A549 (cell line): ENCODE measurements around the gene TMEM139. TPM values are rescaled to one million over a fixed set of nuclear protein-coding genes. Genes with fewer than 3 reads are reported as not detected.

Experiments used
- ATAC-seq, 2 experiments: fragments of 200-7000 bp in 1 of 2; fragments of >200 bp in 1 of 2; cut with Nextera tagmentation in 1 of 2; cut with Tn5 transposase in 1 of 2; 3 replicates each; pipeline versions ENCODE4 v1.8.0 to v1.9.1; 2018 to 2020; ENCODE audit warnings: mild to moderate bottlenecking in 1 of 2, moderate library complexity in 1 of 2
- CTCF ChIA-PET: fragments of 300-600 bp; sonication (Branson Sonifier 250); formaldehyde crosslinking; extraction: SDS; loops from one replicate; lab custom pipeline; 2021; ENCODE audit warnings: antibody characterized with exemption, inconsistent platforms; lab: Yijun Ruan, JAX
- POLR2A ChIA-PET: fragments of 350-600 bp; formaldehyde crosslinking; extraction: SDS; loops from one replicate; lab custom pipeline; 2021; ENCODE audit warnings: antibody characterized with exemption, inconsistent platforms; lab: Yijun Ruan, JAX
- DNase-seq, 2 experiments: peaks; one replicate each; pipeline versions ENCODE4 v3.0.0 to v3.0.0-alpha.2; 2011 to 2016; ENCODE audit warnings: low read depth in 1 of 2, low spot score in 1 of 2
- FAIRE-seq: peaks from 2 replicates; lab custom pipeline; 2011; peaks lifted over from hg19 to GRCh38; lab: Jason Lieb, UNC
- H3K27ac ChIP-seq, 2 experiments: fragments of >200 bp; sonication (Bioruptor Twin); formaldehyde crosslinking; 3 replicates each; pipeline ENCODE4 v1.5.1; 2016 to 2017
- H3K4me1 ChIP-seq: fragments of >200 bp; sonication (Bioruptor Twin); formaldehyde crosslinking; 3 replicates; pipeline ENCODE4 v1.6.1; 2016
- H3K4me2 ChIP-seq: fragments of >200 bp; sonication (Bioruptor Twin); formaldehyde crosslinking; 3 replicates; pipeline ENCODE4 v1.6.1; 2016
- H3K4me3 ChIP-seq: fragments of >200 bp; sonication (Bioruptor Twin); formaldehyde crosslinking; 3 replicates; pipeline ENCODE4 v1.5.1; 2016
- H3K9me3 ChIP-seq: fragments of >200 bp; sonication (Bioruptor Twin); formaldehyde crosslinking; 3 replicates; pipeline ENCODE4 v1.6.1; 2016
- BHLHE40 ChIP-seq: IDR thresholded peaks from 2 replicates; pipeline ENCODE4 v1.6.1; 2012; ENCODE audit warnings: low read depth, low read length, inconsistent platforms
- CBX8 ChIP-seq: fragments of 200-600 bp; sonication (generic); IDR thresholded peaks from 2 replicates; pipeline ENCODE4 v1.6.1; 2016
- CHD2 ChIP-seq: fragments of 150-350 bp; IDR thresholded peaks from 2 replicates; pipeline ENCODE4 v1.6.1; 2014; ENCODE audit warnings: low read length; ENCODE audit not compliant: partially characterized antibody
- EHF ChIP-seq: fragments of 250-450 bp; sonication (Bioruptor Pico); IDR thresholded peaks from 2 replicates; pipeline ENCODE4 v1.5.0; 2020; ENCODE audit warnings: mild to moderate bottlenecking
- EP300 ChIP-seq, 2 experiments: fragments of >200 bp; sonication (Bioruptor Twin); formaldehyde crosslinking; IDR thresholded peaks; 2 replicates in 1 of 2; 3 replicates in 1 of 2; pipeline ENCODE4 v1.6.1; 2016 to 2017
- ESRRA ChIP-seq: fragments of 150-350 bp; IDR thresholded peaks from 2 replicates; pipeline ENCODE4 v1.6.1; 2014; ENCODE audit warnings: mild to moderate bottlenecking, low read length, borderline replicate concordance
- FOSL2 ChIP-seq, 2 experiments: fragments of 450-650 bp in 1 of 2; fragments of >200 bp in 1 of 2; sonication (Bioruptor Twin) in 1 of 2; formaldehyde crosslinking; IDR thresholded peaks; 2 replicates each; pipeline versions ENCODE4 v1.5.0 to v1.6.1; 2016 to 2020; ENCODE audit warnings: mild to moderate bottlenecking in 1 of 2, moderate library complexity in 1 of 2
- GATA3 ChIP-seq: IDR thresholded peaks from 2 replicates; pipeline ENCODE4 v1.6.1; 2012; ENCODE audit warnings: borderline replicate concordance
- HOXB13 ChIP-seq: fragments of 250-450 bp; sonication (Bioruptor Pico); IDR thresholded peaks from 2 replicates; pipeline ENCODE4 v1.5.0; 2020; ENCODE audit warnings: low read depth, mild to moderate bottlenecking, moderate library complexity
- JUN ChIP-seq, 2 experiments: fragments of >200 bp; sonication (Bioruptor Twin); formaldehyde crosslinking; IDR thresholded peaks; 2 replicates in 1 of 2; 3 replicates in 1 of 2; pipeline ENCODE4 v1.6.1; 2016 to 2017
- KDM1A ChIP-seq: fragments of 200-600 bp; sonication (generic); IDR thresholded peaks from 2 replicates; pipeline ENCODE4 v1.6.1; 2016; ENCODE audit warnings: low read depth, mild to moderate bottlenecking
- MAZ ChIP-seq: fragments of 150-350 bp; IDR thresholded peaks from 2 replicates; pipeline ENCODE4 v1.6.1; 2014; ENCODE audit warnings: antibody characterized with exemption, low read depth, low read length, borderline replicate concordance
- NFE2L2 ChIP-seq: fragments of 150-350 bp; conservative IDR thresholded peaks from 2 replicates; pipeline ENCODE4 v1.6.1; 2014; ENCODE audit warnings: low read length
- NPAS2 ChIP-seq: fragments of 250-450 bp; sonication (Bioruptor Pico); IDR thresholded peaks from 2 replicates; pipeline ENCODE4 v1.8.0; 2022; ENCODE audit warnings: mild to moderate bottlenecking, moderate library complexity, borderline replicate concordance
- NR3C1 ChIP-seq: fragments of >200 bp; sonication (Bioruptor Twin); formaldehyde crosslinking; IDR thresholded peaks from 3 replicates; pipeline ENCODE4 v1.6.1; 2017
- POLR2AphosphoS2 ChIP-seq: conservative IDR thresholded peaks from 2 replicates; pipeline ENCODE4 v1.6.1; 2012; ENCODE audit warnings: low read length, improper control_type of control experiment, inconsistent platforms
- RFX5 ChIP-seq: fragments of 450-650 bp; IDR thresholded peaks from 2 replicates; pipeline ENCODE4 v1.7.1; 2014; ENCODE audit warnings: antibody characterized with exemption, mild to moderate bottlenecking, moderate library complexity
- RNF2 ChIP-seq: fragments of 200-600 bp; sonication (generic); IDR thresholded peaks from 2 replicates; pipeline ENCODE4 v1.6.1; 2016; ENCODE audit warnings: low read depth, mild to moderate bottlenecking, antibody characterized with exemption, moderate library complexity, borderline replicate concordance
- ZFP36 ChIP-seq: fragments of 450-650 bp; IDR thresholded peaks from 2 replicates; pipeline ENCODE4 v1.6.1; 2014; ENCODE audit warnings: borderline replicate concordance; ENCODE audit not compliant: partially characterized antibody
- ZNF302 ChIP-seq: fragments of 250-450 bp; sonication (Bioruptor Pico); IDR thresholded peaks from 2 replicates; pipeline ENCODE4 v1.9.0; 2021; ENCODE audit warnings: inconsistent platforms, mild to moderate bottlenecking, moderate library complexity
- WGBS: methylation state at CpG from one replicate; pipeline ENCODE4 v1.1.6; 2017; ENCODE audit errors: missing lambda C conversion rate; 5-methylcytosine and 5-hydroxymethylcytosine counted together
- polyA plus RNA-seq, 4 experiments: library from polyadenylated mRNA; depleted of rRNA in 3 of 4; stranded (reverse); fragments of >200 nt; fragmentation: RNase III in 1 of 4; extraction: RNeasy Plus Mini Kit Qiagen cat#74134 plus additional on column Dnase treatment in 1 of 4; gene quantifications; 2 replicates in 3 of 4; 3 replicates in 1 of 4; pipeline ENCODE4 v1.2.3, GENCODE V29; 2011 to 2017
- TF ChIP-seq, protein P1 (sequence below): IDR thresholded peaks from 2 replicates; pipeline ENCODE4 v1.6.1; 2012
- TF ChIP-seq, protein P2 (sequence below): fragments of 150-350 bp; IDR thresholded peaks from 2 replicates; pipeline ENCODE4 v1.6.1; 2014; ENCODE audit warnings: low read depth, mild to moderate bottlenecking, low read length
- TF ChIP-seq, protein P3 (sequence below): fragments of >200 bp; sonication (Bioruptor Twin); formaldehyde crosslinking; IDR thresholded peaks from 3 replicates; pipeline ENCODE4 v1.6.1; 2016
- TF ChIP-seq, protein P4 (sequence below): fragments of 200-600 bp; sonication (generic); IDR thresholded peaks from 2 replicates; pipeline ENCODE4 v1.6.1; 2016; ENCODE audit warnings: antibody characterized with exemption, mild to moderate bottlenecking, moderate library complexity

The TMEM139 gene
- polyA plus RNA-seq, 2 of the 4 experiments (the other 2 are of a cell fraction) = 0.37 to 0.65 TPM

DNA sequence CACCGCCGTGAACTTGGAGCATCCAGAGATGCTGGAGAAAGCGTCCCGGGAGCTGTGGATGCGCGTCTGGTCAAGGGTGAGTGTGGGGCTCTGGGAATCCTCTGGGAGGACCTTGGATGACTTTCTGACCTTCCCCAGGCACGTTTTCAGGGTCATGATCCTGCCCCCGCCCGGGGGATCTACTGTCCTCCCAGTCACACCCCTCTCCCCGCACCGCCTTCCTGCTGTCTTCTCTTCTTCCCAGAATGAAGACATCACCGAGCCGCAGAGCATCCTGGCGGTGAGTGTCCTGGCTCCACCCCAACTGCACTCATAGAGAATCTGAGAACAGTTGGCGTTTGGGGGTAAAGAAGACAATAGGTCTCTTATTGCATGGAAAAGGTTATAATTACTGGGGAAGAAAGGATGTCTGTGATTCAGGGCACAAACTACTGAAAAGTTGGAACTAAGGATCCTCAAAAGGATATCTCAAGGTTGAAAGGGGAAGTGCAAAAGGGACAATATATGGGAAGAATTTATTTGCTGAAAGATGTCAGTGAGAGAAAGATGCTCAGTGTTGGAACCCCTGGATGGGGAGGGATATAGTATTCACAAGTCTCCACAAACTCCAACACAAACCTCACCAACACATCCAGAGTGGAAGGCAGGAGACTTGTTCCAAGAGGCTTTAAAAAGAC, 19.6 kb upstream of the TMEM139 start:
- DNase-seq = no peak
- H3K9me3 ChIP-seq = no peaks in the 10 kb centered on the region
- H3K4me3 ChIP-seq = no peak overlapping the region
- TF ChIP-seq, protein P1, sequence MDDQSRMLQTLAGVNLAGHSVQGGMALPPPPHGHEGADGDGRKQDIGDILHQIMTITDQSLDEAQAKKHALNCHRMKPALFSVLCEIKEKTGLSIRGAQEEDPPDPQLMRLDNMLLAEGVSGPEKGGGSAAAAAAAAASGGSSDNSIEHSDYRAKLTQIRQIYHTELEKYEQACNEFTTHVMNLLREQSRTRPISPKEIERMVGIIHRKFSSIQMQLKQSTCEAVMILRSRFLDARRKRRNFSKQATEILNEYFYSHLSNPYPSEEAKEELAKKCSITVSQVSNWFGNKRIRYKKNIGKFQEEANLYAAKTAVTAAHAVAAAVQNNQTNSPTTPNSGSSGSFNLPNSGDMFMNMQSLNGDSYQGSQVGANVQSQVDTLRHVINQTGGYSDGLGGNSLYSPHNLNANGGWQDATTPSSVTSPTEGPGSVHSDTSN = no peak
- TF ChIP-seq FOSL2 (IDR thresholded peaks at IDR 0.05) (no peak), FOSL2 (CRISPR knock-in tag; IDR thresholded peaks at IDR 0.05) (no peak), NR3C1 (no peak), RNF2 (no peak), POLR2AphosphoS2 (no peak), ZNF302 (CRISPR knock-in tag) (no peak), ZFP36 (no peak), KDM1A (no peak)
- TF ChIP-seq, all 56 proteins: peak for 0
- Histone ChIP-seq H3K4me2 (peak overlapping the region; percentile 77; the same call in 2 of the 3 replicates), H3K4me1 (peaks cover 9% of the 10 kb centered on the region), H3K27ac (no peak overlapping the region)
- CTCF ChIA-PET = interaction anchor here (0.9 to 2.5 kb wide), 2 partner anchors 40 to 115 kb away, joined by 4 to 9 read pairs; no protein-coding TSS in a partner anchor
- POLR2A ChIA-PET = interaction anchor here (0.7 kb wide), 1 partner anchor 10 kb away, joined by 6 read pairs; no protein-coding TSS in a partner anchor
- 93% methylated on average over 15 of the region's 15 CpGs for WGBS
- no peak for FAIRE-seq
- no peak for ATAC-seq

DNA sequence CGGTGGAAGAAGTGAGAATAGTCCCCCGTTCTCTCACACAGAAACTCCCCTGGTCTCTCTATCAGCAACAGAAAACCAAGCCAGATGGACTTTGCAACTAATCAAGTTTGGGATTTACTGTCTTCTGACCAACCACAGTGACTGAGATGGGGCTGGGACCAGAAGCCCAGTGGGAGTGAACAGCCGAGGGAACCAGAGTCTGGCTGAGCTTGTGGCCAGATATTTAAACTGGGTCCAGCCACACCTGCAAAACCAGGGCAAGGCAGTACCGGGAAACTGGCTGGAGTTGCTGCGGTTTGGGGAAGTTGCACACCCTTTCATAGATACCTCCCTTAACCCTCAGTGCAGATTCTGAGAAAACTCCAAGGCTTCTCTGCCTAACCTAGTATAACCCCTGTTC, 15.5 kb upstream of the TMEM139 start:
- FAIRE-seq (no peak), ATAC-seq (no peak), DNase-seq (no peak)
- no peak overlapping the region for H3K27ac ChIP-seq
- no peak overlapping the region for H3K4me2 ChIP-seq
- H3K4me3 ChIP-seq = no peak overlapping the region
- 94% methylated on average over 5 of the region's 5 CpGs for WGBS
- TF ChIP-seq NFE2L2 (no peak), ESRRA (no peak), CHD2 (no peak), JUN (IDR thresholded peaks at IDR 0.05) (no peak), KDM1A (no peak), RFX5 (no peak), ZFP36 (no peak), HOXB13 (CRISPR knock-in tag) (no peak), GATA3 (no peak), EP300 (IDR thresholded peaks at IDR 0.05) (no peak)
- TF ChIP-seq, protein P1 = no peak
- TF ChIP-seq, protein P2, sequence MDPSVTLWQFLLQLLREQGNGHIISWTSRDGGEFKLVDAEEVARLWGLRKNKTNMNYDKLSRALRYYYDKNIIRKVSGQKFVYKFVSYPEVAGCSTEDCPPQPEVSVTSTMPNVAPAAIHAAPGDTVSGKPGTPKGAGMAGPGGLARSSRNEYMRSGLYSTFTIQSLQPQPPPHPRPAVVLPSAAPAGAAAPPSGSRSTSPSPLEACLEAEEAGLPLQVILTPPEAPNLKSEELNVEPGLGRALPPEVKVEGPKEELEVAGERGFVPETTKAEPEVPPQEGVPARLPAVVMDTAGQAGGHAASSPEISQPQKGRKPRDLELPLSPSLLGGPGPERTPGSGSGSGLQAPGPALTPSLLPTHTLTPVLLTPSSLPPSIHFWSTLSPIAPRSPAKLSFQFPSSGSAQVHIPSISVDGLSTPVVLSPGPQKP = no peak
- peaks cover 6% of the 10 kb centered on the region for H3K4me1 ChIP-seq
- ChIA-PET POLR2A (no interaction called here), CTCF (interaction anchor here (1.1 to 1.5 kb wide), 3 partner anchors 13 to 261 kb away, joined by 3 to 5 read pairs (median 4); no protein-coding TSS in a partner anchor)
- no peaks in the 10 kb centered on the region for H3K9me3 ChIP-seq

DNA sequence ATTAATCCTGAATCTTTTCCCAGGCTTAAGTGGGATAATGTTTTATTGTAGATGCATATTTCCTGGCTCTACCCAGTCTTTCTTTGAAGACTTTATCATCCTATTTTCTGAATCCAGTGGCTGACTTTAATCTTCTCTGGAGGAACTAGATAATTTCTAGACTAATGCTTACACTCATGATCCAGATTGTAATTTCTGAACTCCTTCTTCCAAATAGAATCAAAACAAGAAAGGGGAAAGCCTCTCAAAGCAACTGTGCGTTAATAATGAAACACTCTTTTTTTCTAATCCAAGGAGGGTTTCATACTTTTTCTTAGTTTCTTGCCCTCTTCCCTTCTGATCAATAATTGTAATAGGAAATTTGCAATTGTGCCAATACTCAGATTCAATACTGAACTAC, 13.5 kb upstream of the TMEM139 start:
- DNase-seq (no peak), ATAC-seq (no peak), FAIRE-seq (no peak)
- Histone ChIP-seq H3K4me3 (no peak overlapping the region), H3K9me3 (no peaks in the 10 kb centered on the region), H3K4me2 (no peak overlapping the region), H3K4me1 (no peaks in the 10 kb centered on the region), H3K27ac (no peak overlapping the region)
- WGBS = 89% methylated on average over 1 of the region's 1 CpG
- ChIA-PET CTCF (no interaction called here), POLR2A (no interaction called here)
- TF ChIP-seq MAZ (no peak), EHF (CRISPR knock-in tag) (no peak), NPAS2 (CRISPR knock-in tag) (no peak), GATA3 (no peak), BHLHE40 (no peak), CBX8 (no peak), RFX5 (no peak)
- TF ChIP-seq, protein P3, sequence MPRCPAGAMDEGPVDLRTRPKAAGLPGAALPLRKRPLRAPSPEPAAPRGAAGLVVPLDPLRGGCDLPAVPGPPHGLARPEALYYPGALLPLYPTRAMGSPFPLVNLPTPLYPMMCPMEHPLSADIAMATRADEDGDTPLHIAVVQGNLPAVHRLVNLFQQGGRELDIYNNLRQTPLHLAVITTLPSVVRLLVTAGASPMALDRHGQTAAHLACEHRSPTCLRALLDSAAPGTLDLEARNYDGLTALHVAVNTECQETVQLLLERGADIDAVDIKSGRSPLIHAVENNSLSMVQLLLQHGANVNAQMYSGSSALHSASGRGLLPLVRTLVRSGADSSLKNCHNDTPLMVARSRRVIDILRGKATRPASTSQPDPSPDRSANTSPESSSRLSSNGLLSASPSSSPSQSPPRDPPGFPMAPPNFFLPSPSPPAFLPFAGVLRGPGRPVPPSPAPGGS = no peak
- TF ChIP-seq, protein P4, sequence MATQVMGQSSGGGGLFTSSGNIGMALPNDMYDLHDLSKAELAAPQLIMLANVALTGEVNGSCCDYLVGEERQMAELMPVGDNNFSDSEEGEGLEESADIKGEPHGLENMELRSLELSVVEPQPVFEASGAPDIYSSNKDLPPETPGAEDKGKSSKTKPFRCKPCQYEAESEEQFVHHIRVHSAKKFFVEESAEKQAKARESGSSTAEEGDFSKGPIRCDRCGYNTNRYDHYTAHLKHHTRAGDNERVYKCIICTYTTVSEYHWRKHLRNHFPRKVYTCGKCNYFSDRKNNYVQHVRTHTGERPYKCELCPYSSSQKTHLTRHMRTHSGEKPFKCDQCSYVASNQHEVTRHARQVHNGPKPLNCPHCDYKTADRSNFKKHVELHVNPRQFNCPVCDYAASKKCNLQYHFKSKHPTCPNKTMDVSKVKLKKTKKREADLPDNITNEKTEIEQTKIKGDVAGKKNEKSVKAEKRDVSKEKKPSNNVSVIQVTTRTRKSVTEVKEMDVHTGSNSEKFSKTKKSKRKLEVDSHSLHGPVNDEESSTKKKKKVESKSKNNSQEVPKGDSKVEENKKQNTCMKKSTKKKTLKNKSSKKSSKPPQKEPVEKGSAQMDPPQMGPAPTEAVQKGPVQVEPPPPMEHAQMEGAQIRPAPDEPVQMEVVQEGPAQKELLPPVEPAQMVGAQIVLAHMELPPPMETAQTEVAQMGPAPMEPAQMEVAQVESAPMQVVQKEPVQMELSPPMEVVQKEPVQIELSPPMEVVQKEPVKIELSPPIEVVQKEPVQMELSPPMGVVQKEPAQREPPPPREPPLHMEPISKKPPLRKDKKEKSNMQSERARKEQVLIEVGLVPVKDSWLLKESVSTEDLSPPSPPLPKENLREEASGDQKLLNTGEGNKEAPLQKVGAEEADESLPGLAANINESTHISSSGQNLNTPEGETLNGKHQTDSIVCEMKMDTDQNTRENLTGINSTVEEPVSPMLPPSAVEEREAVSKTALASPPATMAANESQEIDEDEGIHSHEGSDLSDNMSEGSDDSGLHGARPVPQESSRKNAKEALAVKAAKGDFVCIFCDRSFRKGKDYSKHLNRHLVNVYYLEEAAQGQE = no peak
